PFSK-1 (cell line): ENCODE results near the gene PID1.

Experiments used
- FOXP2 ChIP-seq: optimal IDR thresholded peaks from 2 replicates; pipeline ENCODE3; 2011; ENCODE audit warnings: borderline replicate concordance, control low read depth, inconsistent platforms; ENCODE audit not compliant: insufficient read depth; ENCODE audit errors: extremely low read length, extremely low read depth
- POLR2AphosphoS5 ChIP-seq: IDR thresholded peaks from 2 replicates; pipeline ENCODE4 v1.6.1; 2012; ENCODE audit warnings: low read depth, mild to moderate bottlenecking, control low read depth, low read length, moderate library complexity
- REST ChIP-seq, 2 experiments: IDR thresholded peaks; 2 replicates each; pipeline versions ENCODE4 v1.6.1 to v1.8.0; 2011 to 2012; ENCODE audit warnings: low read depth in 2 of 2, low read length in 2 of 2, control low read depth in 1 of 2, inconsistent platforms in 1 of 2, mild to moderate bottlenecking in 1 of 2, moderate library complexity in 1 of 2; ENCODE audit not compliant: insufficient read depth in 1 of 2
- SIN3A ChIP-seq: IDR thresholded peaks from 2 replicates; pipeline ENCODE4 v1.6.1; 2012; ENCODE audit warnings: mild to moderate bottlenecking, low read length, moderate library complexity, borderline replicate concordance; ENCODE audit not compliant: insufficient read depth
- TAF1 ChIP-seq: IDR thresholded peaks from 2 replicates; pipeline ENCODE4 v1.6.1; 2012; ENCODE audit warnings: low read length, control low read depth, borderline replicate concordance; ENCODE audit not compliant: insufficient read depth

The PID1 gene

GRCh38 chr2:229033816-229034215 lies 237.3 kb downstream of the PID1 start:
- TF ChIP-seq POLR2AphosphoS5 = no peak
- no peak for TF ChIP-seq SIN3A
- no peak for TF ChIP-seq FOXP2
- no peak for TF ChIP-seq TAF1
- TF ChIP-seq REST (IDR thresholded peaks at IDR 0.05; ENCODE audit: insufficient read depth in 1 of 2, low read depth in 2 of 2, low read length in 2 of 2) = no peak

GRCh38 chr2:229032608-229033234 lies 238.4 kb downstream of the PID1 start:
- TF ChIP-seq FOXP2 = no peak
- TF ChIP-seq REST (IDR thresholded peaks at IDR 0.05; ENCODE audit: insufficient read depth in 1 of 2, low read depth in 2 of 2, low read length in 2 of 2) = no peak
- no peak for TF ChIP-seq POLR2AphosphoS5
- TF ChIP-seq TAF1 = no peak
- no peak for TF ChIP-seq SIN3A

GRCh38 chr2:229027353-229028105 lies 243.6 kb downstream of the PID1 start:
- TF ChIP-seq REST (IDR thresholded peaks at IDR 0.05; ENCODE audit: insufficient read depth in 1 of 2, low read depth in 2 of 2, low read length in 2 of 2) (no peak), POLR2AphosphoS5 (no peak), TAF1 (no peak), FOXP2 (no peak), SIN3A (no peak)

GRCh38 chr2:229025653-229026052 lies 245.4 kb downstream of the PID1 start:
- no peak for TF ChIP-seq REST (IDR thresholded peaks at IDR 0.05; ENCODE audit: insufficient read depth in 1 of 2, low read depth in 2 of 2, low read length in 2 of 2)
- no peak for TF ChIP-seq FOXP2
- no peak for TF ChIP-seq SIN3A
